Transverse colon (tissue), 3 donors: ENCODE results near the gene BPIFB2.

ENCODE experiments used
- CTCF ChIP-seq, 5 experiments: fragments of 200-600 bp in 3 of 5; fragments of 450-650 bp in 2 of 5; sonication (generic) in 3 of 5; IDR thresholded peaks; 1 replicate in 2 of 5; 2 replicates in 3 of 5; pipeline ENCODE4 v1.5.1; 2016 to 2017; ENCODE audit warnings: antibody characterized with exemption in 5 of 5, inconsistent platforms in 3 of 5, mild to moderate bottlenecking in 2 of 5, moderate library complexity in 1 of 5
- POLR2A ChIP-seq: fragments of 450-650 bp; IDR thresholded peaks from one replicate; pipeline ENCODE4 v1.6.1; 2016; ENCODE audit warnings: antibody characterized with exemption, mild to moderate bottlenecking, moderate library complexity

- no peak for TF ChIP-seq POLR2A
- TF ChIP-seq CTCF (IDR thresholded peaks at IDR 0.05) = no peak
Observed at GRCh38 chr20:32965115-32965514, 42.4 kb upstream of the BPIFB2 start.
